NCI-H526 (cell line): ENCODE data around the gene KIAA0513.
A peak's percentile ranks its signal among the peaks of the same experiment; 100 is the strongest.
"Not testable (repeated sequence)": the region's sequence is repeated elsewhere in the genome, so short reads cannot be mapped to it uniquely, and the experiment has no call there.

ENCODE experiments used
- DNase-seq, 2 experiments: peaks; one replicate each; lab custom pipeline; 2025; lab: John Stamatoyannopoulos, UW

KIAA0513 gene

GRCh38 chr16:85112364-85112763, 84.8 kb downstream of the KIAA0513 start, which contains the start of gene CIBAR2:
Gene CIBAR2, minus strand, starts transcription at chr16:85112472. Its CDS starts 120 bp downstream, at chr16:85112352.
- DNase-seq = peak in 1 of 2 experiments; percentile 42

- no peak for DNase-seq
Observed at GRCh38 chr16:85113168-85113733, 85.7 kb downstream of the KIAA0513 start.

- DNase-seq = no peak
Observed at GRCh38 chr16:85113913-85114312, 86.3 kb downstream of the KIAA0513 start.

DNA sequence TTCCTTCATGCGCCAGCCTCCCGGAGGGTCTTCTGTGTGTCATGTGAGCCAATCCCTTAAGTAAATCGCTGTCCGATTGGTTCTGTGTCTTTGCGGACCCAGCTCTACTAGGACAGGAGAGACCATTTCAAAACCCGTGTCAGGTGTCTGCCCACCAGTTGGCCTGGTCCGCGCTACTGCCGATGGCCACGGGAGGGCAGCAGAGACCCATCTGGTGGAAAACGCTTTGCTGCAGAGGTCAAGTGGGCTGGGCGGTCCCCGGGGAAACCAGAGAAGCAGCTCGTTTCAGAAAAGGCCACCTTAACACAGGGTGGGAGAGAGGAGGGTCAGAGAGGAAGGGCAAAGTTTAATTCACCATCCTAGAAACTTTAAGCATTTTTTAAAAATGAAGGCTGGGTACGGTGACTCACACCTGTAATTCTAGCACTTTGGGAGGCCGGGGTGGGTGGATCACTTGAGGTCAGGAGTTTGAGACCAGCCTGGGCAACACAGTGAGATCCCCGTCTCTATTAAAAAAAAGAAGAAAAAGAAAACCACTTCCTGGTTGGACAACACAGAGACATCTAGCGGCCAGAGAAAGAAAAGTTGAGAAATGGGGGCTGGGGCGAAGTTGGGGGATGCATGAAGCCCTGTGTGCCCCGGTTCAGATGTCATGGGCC, 87.4 kb downstream of the KIAA0513 start:
- DNase-seq = peak; percentile 29 to 80

GRCh38 chr16:85117418-85117817, 89.8 kb downstream of the KIAA0513 start:
- DNase-seq = no peak

- no peak for DNase-seq
Observed at GRCh38 chr16:85120006-85120340, 92.4 kb downstream of the KIAA0513 start.

DNA sequence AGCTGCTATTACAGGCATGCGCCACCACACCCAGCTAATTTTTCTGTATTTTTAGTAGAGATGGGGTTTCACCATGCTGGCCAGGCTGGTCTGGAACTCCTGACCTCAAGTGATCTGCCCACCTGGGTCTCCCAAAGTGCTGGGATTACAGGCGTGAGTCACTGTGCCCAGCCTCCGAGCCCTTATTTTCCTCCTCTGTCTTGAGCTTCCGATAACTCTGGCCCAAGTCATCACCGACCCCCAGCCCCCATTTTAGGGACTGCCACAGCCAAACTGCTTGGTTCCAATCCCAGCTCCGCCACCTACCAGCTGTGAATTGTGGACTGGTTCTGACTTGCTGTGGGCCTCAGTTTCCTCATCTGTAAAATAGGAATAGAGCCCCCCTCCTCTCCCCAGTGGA, 95.8 kb downstream of the KIAA0513 start:
- DNase-seq = not testable (repeated sequence)

DNA sequence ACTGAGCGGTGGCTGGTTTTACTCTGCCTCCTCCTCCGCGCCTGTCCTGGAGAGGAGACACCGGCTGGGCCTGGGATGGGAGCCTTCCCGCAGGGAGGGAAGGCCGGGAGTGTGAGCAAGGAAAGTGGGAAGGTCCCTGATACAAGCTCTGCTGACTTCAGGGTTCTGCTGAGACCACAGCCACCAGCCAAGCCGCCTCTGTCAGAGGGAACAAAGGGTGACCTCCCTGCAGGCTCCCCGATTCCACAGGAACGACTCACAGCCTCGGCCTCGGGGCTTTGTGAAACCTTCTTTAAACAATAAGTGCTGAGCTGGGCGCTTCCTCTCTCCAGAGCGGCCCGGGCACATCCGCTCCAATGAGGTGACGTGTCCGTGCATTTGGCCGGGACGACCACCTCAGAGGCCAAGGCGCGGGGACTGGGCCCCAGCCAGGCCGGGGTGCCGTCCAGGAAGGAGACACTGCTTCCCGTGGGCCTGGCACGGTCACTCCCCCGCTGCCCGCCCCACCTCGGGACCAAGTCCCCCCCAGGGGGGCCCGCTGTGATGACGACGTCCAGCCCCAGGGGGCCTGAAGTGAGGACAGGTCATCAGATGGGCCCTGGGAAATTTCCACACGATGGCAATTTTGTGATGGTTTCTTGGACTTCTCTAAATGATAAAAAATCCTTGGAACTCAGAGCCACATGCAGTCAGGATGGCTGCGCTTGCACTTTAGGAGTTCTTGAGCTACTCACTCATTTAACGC, 96.5 kb downstream of the KIAA0513 start:
- no peak for DNase-seq

DNA sequence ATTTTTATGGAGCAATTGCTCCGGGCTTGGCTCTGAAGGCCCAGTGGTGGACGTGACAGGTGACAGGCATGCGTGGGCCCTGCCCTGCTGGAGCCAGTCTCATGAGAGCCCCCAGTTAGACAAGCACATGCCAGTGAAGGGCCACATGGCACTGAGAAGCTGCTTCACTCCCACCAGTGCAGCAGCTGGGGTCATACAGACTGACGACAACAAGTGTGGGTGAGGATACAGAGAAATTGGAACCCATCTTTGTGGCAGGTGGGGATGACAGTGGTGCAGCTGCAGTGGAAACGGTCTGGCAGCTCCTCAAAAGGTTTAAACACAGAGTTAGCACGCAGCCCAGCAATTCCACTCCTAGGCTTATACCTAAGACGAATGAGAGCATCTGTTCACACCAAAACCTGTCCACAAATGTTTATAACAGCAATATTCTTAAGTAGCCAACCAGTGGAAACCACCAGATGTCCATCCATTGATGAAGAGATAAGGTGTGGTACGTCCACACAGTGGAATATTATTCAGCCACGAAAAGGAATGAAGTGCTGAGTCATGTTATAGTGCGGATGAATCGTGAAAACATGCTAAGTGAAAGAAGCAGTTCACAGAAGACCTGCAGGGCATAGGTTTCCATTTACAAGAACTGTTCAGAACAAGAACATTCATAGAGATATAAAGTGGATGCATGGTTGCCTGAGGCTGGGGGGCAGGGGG, 97.2 kb downstream of the KIAA0513 start:
- DNase-seq = no peak

DNA sequence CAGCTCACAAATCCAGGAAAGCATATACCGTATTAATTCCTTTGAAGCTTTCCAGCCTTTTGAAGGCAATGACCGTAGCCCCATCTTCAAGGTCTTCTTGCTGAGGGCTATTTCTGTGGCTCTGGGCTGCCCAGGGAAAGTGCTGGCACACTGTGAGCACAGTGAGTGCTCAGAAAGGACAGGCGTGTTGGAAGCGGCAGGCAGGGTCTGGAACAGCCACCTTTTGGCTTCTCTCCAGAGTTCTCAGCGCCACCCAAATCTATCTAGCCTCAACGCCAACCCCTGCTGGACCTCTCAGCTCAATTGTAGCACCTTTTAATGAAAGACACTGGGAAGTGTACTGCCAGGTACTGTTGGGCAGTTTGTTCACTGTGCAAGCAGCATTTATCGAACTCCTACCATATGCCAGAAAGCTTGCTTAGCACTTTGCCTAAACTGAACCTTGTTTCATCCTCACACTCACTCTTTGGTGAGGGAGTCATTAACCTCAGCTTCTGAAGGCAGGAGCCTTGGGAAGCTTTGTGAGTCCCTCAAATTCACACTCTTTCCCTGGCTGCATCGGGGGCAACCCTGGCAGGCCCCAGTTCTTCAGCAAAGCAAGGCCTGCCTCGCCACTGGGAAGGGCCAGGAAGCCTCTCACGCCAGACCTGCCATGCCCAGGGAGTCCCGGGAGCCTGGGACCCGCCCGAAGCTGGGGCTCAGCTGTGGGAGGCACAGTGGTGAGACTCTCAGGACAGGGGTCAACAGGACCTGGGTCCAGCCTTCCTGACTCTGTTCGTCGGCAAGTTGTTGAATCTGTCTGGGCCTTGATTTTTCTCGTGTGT, 98.2 kb downstream of the KIAA0513 start:
- DNase-seq = no peak

GRCh38 chr16:85126394-85126704, 98.8 kb downstream of the KIAA0513 start:
- DNase-seq = no peak

DNA sequence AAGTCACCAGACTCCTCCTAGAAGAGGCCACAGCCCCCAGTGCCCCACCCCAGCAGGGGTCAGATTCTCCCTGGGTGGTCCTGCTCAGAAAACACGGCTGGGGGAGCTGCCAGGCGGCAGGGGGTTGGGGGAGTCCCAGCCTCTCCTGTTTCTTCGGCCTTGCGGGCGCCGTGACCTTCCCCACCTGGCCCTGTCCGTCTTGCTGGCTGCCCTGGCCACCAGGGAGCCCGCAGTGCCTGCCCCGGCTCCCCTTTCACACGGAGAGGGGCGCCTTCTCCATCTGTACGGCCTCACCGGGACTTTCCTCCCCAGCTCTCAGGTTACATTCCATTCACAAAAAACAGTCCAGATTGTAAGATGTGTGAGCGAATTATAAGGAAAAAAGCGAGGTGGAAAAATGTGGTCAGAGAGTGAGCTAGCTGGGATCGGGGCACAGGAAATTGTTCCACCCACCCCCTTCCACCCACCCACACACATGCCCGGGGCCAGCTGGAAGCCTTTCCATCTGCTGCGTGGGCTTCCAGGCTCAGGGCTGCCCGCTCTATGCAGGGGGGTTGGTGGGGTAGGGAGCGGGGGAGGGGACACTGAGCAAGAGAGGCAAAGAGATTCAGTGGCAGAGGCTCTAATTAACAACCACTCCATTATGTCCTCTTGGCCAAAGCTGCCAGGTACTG, 99.2 kb downstream of the KIAA0513 start:
- no peak for DNase-seq

DNA sequence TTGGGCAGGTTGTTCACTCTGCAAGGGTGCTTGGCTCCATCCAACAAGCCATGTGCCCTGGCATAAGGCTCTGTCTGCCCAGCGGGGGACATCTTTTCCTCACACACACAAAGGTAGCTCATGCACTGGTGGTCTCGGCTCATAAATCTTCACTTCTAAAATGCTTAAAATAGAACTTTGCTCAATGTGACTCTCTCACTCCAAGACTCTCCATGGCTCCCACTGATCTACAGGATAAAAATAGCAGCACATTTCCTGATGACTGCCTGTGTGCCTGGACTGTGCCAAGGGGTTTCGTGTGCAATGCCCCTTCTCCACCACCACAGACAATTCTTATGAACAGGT, 99.8 kb downstream of the KIAA0513 start:
- no peak for DNase-seq

DNA sequence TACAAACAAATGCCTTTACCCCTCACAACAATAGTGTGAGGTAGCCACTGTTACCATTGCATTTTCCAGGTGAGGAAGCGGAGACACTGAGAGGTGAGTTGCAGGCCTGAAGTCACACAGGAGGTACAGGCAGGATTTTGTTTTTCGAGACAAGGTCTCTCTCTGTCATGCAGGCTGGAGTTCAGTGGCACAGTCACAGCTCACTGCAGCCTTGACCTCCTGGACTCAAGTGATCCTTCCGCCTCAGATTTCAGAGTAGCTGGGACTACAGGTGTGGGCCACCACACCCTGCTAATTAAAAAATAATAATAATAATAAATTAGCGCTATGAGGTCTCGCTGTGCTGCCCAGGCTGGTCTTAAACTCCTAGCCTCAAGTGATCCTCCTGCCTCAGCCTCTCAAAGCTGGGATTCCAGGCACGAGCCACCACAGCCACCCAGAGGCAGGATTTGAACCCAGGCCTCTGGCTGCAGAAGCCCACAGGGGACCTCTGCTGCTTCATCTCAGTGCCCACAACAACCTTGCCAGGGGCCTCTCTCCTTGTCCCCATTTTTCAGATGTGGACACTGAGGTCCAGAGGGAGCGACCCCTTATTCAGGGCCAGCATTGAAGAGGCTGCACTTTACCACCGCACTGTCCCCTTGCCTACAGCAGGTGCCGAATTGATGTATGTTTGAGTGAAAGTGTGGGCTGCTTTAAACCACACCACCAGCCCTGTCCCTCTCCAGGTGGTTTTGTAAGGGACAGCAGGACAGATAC, 100.7 kb downstream of the KIAA0513 start:
- DNase-seq = no peak

GRCh38 chr16:85129876-85130704, 102.5 kb downstream of the KIAA0513 start:
- DNase-seq = no peak

DNA sequence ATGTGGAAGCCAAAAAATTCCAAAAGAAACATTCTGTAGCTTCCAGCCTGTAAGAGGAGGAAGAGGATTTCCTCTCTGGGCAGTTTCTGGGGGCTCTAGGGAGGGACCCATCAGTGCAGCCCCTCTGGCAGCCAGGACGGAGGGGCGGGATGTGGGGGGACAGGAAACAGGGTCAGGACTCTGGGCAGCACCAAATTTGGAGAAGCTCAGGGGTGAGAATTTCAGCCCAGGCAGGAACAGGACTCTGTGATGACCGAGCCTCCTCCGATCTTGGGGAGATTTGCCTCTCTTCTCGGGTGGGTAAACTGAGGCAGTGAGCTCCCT, 103.1 kb downstream of the KIAA0513 start:
- no peak for DNase-seq

GRCh38 chr16:85132456-85133289, 105.1 kb downstream of the KIAA0513 start:
- no peak for DNase-seq

- no peak for DNase-seq
Observed at GRCh38 chr16:85133290-85133599, 105.7 kb downstream of the KIAA0513 start.

DNA sequence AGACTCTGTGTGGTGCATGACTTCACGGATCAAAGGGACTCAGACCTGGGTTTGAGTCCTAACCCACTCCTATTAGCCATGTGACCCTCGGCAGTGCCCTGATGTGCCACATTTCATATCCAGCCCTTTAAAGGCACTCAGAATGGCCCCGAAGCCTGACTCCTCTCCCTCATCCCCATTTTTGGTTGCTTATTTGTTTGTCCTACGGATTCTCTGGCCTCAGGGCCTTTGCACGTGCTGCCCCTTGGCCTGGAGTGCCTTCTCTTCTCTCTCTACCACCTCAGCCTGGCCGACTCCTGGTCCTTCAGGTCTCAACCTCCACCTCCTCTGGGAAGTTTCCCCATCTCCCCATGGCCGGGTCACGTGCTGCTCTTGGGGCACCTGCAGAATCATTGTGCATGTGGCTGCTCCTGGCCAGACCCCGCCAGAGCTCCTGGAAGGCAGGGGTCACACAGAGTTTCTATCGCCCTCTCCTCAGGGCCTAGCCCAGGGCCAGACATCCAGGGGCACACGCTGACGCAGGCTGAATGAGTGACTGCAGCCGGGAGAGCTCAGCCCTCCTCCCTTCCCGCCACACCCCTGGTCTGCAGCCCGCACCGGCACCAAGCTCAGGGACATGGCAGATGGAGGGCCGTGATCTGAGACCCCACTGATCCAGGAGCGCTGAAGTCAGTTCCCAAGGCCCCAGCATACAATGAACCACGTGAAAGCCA, 106.6 kb downstream of the KIAA0513 start:
- no peak for DNase-seq
